Tibial nerve (tissue), 4 donors: ENCODE measurements around the gene CLIP2. TPM values are rescaled to one million over a fixed set of nuclear protein-coding genes. Genes with fewer than 3 reads are reported as not detected.
A peak's percentile ranks its signal among the peaks of the same experiment; 100 is the strongest.
"Not testable (repeated sequence)": the region's sequence is repeated elsewhere in the genome, so short reads cannot be mapped to it uniquely, and the experiment has no call there.

Experiments used
- DNase-seq, 2 donors: peaks; one replicate each; pipeline ENCODE4 v3.0.0-alpha.2; 2019; ENCODE audit warnings: low spot score in 2 of 2
- H3K27ac ChIP-seq, 4 donors: fragments of 200-600 bp; sonication (generic) in 3 of 4; one replicate each; pipeline ENCODE4 v1.5.1; 2017 to 2019; ENCODE audit warnings: mild to moderate bottlenecking in 1 of 4
- H3K27me3 ChIP-seq, 2 donors: fragments of 200-600 bp; sonication (generic) in 1 of 2; one replicate each; pipeline versions ENCODE4 v1.5.1 to v1.6.0; 2017 to 2019
- H3K36me3 ChIP-seq, 3 donors: fragments of 200-600 bp; sonication (generic); one replicate each; pipeline ENCODE4 v1.5.1; 2018 to 2019
- H3K4me1 ChIP-seq, 4 donors: fragments of 200-600 bp; sonication (generic) in 3 of 4; one replicate each; pipeline ENCODE4 v1.5.1; 2017 to 2019
- H3K4me3 ChIP-seq, 4 donors: fragments of 200-600 bp; sonication (generic) in 3 of 4; one replicate each; pipeline ENCODE4 v1.5.1; 2017 to 2019; ENCODE audit warnings: mild to moderate bottlenecking in 1 of 4, moderate library complexity in 1 of 4
- H3K9me3 ChIP-seq, 4 donors: fragments of 200-600 bp; sonication (generic) in 3 of 4; one replicate each; pipeline ENCODE4 v1.5.1; 2017 to 2019
- EP300 ChIP-seq, 2 donors: sonication (generic); formaldehyde crosslinking; IDR thresholded peaks; one replicate each; pipeline ENCODE4 v1.6.1; 2017; ENCODE audit warnings: antibody characterized with exemption in 2 of 2, mild to moderate bottlenecking in 1 of 2
- POLR2A ChIP-seq, 2 donors: fragments of 450-650 bp; IDR thresholded peaks; one replicate each; pipeline ENCODE4 v1.6.1; 2017; ENCODE audit warnings: antibody characterized with exemption in 2 of 2, mild to moderate bottlenecking in 2 of 2, moderate library complexity in 2 of 2
- WGBS, 2 donors: methylation state at CpG; one replicate each; pipeline ENCODE4 v1.1.5; 2018; 5-methylcytosine and 5-hydroxymethylcytosine counted together
- total RNA-seq, 4 donors: library from RNA; depleted of rRNA; stranded (reverse); fragments of >200 nt; gene quantifications; one replicate each; pipeline ENCODE4 v1.1.0, GENCODE V29; 2016
- TF ChIP-seq, protein P1 (sequence below), 5 experiments: fragments of 200-600 bp in 3 of 5; fragments of 450-650 bp in 2 of 5; sonication (generic) in 3 of 5; IDR thresholded peaks; one replicate each; pipeline ENCODE4 v1.5.1; 2016 to 2019; ENCODE audit warnings: antibody characterized with exemption in 5 of 5, mild to moderate bottlenecking in 3 of 5, moderate library complexity in 2 of 5

CLIP2 gene
- total RNA-seq, 4 donors from 2014 or later = 42.0 to 48.3 (median 46.3) TPM

DNA sequence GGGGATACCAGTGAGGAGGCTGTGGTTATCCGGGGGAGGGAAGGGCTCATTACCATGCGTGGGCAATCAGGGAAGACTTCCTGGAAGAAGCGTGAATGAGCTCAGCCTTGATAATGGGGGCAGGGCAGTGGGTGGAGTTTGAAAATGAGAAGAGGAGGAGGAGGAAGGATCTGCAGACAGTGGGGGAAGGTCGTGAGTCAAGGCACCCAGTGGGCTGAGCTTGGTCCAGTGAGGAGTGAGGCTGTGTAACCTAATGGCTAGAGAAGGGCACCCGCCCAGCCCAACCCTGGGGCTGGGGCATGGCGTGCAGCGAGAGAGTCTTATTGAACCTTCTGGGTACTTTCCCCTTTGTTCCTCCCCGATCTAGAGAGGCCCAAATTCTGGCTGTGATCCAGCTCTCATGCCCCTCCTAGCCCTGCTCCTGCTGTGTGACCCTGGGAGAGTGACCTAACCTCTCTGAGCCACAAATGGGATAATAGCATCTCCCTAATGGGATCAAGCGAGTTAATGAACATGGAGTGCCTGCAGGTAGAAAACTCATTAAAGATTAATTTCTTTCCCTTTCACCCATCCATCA, 31.5 kb downstream of the CLIP2 start:
- no peak for TF ChIP-seq POLR2A (IDR thresholded peaks at IDR 0.05)
- TF ChIP-seq, protein P1, sequence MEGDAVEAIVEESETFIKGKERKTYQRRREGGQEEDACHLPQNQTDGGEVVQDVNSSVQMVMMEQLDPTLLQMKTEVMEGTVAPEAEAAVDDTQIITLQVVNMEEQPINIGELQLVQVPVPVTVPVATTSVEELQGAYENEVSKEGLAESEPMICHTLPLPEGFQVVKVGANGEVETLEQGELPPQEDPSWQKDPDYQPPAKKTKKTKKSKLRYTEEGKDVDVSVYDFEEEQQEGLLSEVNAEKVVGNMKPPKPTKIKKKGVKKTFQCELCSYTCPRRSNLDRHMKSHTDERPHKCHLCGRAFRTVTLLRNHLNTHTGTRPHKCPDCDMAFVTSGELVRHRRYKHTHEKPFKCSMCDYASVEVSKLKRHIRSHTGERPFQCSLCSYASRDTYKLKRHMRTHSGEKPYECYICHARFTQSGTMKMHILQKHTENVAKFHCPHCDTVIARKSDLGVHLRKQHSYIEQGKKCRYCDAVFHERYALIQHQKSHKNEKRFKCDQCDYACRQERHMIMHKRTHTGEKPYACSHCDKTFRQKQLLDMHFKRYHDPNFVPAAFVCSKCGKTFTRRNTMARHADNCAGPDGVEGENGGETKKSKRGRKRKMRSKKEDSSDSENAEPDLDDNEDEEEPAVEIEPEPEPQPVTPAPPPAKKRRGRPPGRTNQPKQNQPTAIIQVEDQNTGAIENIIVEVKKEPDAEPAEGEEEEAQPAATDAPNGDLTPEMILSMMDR (IDR thresholded peaks at IDR 0.05) = no peak
- TF ChIP-seq EP300 (IDR thresholded peaks at IDR 0.05) = no peak
- H3K9me3 ChIP-seq = no peaks in the 10 kb centered on the region
- H3K4me3 ChIP-seq = no peak overlapping the region
- WGBS, 2 donors = 63 to 74% methylated on average over 9 of the region's 9 CpGs
- no peak for DNase-seq
- no peak overlapping the region for H3K27ac ChIP-seq
- peaks cover 0 to 7% (median 0%) of the 10 kb centered on the region in 4 donors for H3K4me1 ChIP-seq
- peaks cover 0 to 45% (median 0%) of the 10 kb centered on the region in 3 donors for H3K36me3 ChIP-seq
- H3K27me3 ChIP-seq = no peaks in the 10 kb centered on the region

DNA sequence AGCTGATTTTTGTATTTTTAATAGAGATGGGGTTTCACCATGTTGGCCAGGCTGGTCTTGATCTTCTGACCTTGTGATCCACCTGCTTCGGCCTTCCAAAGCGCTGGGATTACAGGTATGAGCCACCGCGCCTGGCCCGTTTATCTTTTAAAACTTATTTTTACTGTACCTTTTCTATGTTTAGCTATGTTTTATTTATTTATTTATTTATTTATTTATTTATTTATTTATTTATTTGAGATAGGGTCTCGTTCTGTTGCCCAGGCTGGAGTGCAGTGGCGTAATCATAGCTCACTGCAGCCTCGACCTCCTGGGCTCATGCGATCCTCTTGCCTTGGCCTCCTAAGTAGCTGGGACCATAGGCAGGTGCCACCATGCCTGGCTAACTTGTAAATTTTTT, 33.7 kb downstream of the CLIP2 start:
- WGBS, 2 donors = 98% methylated on average over 9 of the region's 9 CpGs
- H3K4me3 ChIP-seq, H3K9me3 ChIP-seq: not testable (repeated sequence)

DNA sequence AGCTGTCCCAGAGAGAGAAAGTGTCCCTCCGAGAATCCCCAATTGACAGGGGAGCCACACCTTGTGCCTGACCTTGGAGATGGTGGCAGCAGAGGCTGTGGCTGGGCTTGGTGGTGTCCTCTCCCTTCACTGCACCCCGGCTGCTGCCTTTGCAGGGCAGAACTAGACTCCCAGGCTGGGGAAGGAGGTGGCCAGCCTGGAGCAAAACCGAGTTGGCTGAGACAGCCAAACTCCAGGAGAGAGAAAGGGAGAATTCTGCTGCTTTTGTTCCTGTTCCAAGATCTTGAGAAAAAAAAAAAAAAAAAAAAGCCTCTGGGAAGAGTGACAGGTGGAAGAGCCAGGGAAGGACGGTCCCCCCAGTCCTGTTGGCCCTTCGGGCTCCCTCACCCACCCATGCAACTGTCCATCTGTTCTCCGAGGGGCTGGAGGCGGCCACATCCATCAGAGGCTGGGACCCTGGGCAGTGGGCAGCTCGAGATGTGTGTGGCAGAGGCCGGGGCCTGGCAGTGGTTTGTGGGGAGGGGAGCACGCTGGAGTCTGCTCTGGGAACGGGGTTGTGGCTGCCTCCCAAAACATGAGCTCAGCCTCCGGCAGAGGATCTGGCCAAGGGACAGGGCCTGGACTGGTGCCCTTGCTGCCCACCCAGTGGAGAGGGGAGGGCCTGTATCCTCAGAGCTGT, 35.5 kb downstream of the CLIP2 start:
- WGBS, 2 donors = 36 to 46% methylated on average over 12 of the region's 12 CpGs
- TF ChIP-seq, protein P1 (IDR thresholded peaks at IDR 0.05) = no peak
- TF ChIP-seq EP300 (IDR thresholded peaks at IDR 0.05) (no peak), POLR2A (IDR thresholded peaks at IDR 0.05) (no peak)
- no peak for DNase-seq
- peaks cover 0 to 45% (median 0%) of the 10 kb centered on the region in 3 donors for H3K36me3 ChIP-seq
- peak overlapping the region in 1 of 4 donors; percentile 51 for H3K27ac ChIP-seq
- H3K4me1 ChIP-seq = peaks cover 0 to 7% (median 0%) of the 10 kb centered on the region in 4 donors
- H3K9me3 ChIP-seq = no peaks in the 10 kb centered on the region
- H3K4me3 ChIP-seq = no peak overlapping the region
- no peaks in the 10 kb centered on the region for H3K27me3 ChIP-seq

More for the DNA sequence above, 33.7 kb downstream of the CLIP2 start:
- not testable (repeated sequence) for H3K4me1 ChIP-seq, H3K27ac ChIP-seq, H3K27me3 ChIP-seq, DNase-seq
- peaks cover 0 to 49% (median 0%) of the 10 kb centered on the region in 3 donors for H3K36me3 ChIP-seq

DNA sequence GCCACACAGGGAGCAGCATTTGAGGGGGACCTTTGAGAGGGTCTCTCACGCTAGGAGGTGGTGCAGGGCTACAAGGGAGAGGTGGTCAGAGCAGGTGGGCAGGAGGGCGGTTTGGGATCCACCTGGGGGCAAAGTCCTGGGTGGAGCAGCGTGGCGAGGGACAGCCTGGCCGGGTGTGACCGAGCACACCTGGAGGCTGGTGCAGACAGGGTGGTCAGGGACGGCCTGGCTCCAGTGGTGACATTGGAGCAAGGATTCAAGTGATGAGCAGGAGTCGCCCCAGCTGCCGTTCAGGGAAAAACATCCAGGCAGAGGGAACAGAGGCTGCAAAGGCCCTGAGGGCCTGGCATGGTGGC, 36.0 kb downstream of the CLIP2 start:
- no peak for DNase-seq
- H3K9me3 ChIP-seq = no peaks in the 10 kb centered on the region
- no peak overlapping the region for H3K4me3 ChIP-seq
- peaks cover 0 to 7% (median 0%) of the 10 kb centered on the region in 4 donors for H3K4me1 ChIP-seq
- WGBS, 2 donors = 76 to 82% methylated on average over 9 of the region's 9 CpGs
- peak overlapping the region in 1 of 4 donors; percentile 51 for H3K27ac ChIP-seq
- no peaks in the 10 kb centered on the region for H3K27me3 ChIP-seq
- TF ChIP-seq, protein P1 (IDR thresholded peaks at IDR 0.05) = no peak
- no peak for TF ChIP-seq EP300 (IDR thresholded peaks at IDR 0.05)
- no peak for TF ChIP-seq POLR2A (IDR thresholded peaks at IDR 0.05)
- H3K36me3 ChIP-seq = peaks cover 0 to 45% (median 0%) of the 10 kb centered on the region in 3 donors

DNA sequence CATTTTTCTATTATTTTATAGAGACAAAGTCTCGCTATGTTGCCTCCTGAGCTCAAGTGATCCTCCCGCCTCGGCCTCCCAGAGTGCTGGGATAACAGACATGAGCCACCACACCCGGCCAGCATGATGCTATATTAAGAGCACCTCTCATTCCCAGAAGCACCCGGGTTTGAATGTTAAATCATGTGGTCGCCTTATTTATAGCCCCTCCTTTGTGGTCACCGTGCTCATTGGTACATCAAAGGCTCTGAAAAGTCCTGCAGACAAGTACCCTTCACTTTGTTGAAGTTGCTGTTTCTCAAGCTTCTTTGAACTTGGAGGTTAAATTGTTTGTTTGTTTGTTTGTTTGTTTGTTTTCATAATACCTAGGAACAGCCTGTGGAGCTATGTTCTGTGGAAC, 40.0 kb downstream of the CLIP2 start:
- no peak overlapping the region for H3K27ac ChIP-seq
- no peaks in the 10 kb centered on the region for H3K9me3 ChIP-seq
- TF ChIP-seq EP300 (IDR thresholded peaks at IDR 0.05) (no peak), POLR2A (IDR thresholded peaks at IDR 0.05) (no peak)
- TF ChIP-seq, protein P1 (IDR thresholded peaks at IDR 0.05) = no peak
- peaks cover 0 to 44% (median 0%) of the 10 kb centered on the region in 3 donors for H3K36me3 ChIP-seq
- no peaks in the 10 kb centered on the region for H3K27me3 ChIP-seq
- no peak for DNase-seq
- 83 to 85% methylated on average over 7 of the region's 7 CpGs for WGBS, 2 donors
- H3K4me3 ChIP-seq = no peak overlapping the region
- peaks cover 0 to 10% (median 0%) of the 10 kb centered on the region in 4 donors for H3K4me1 ChIP-seq
